Activated CD4-positive, alpha-beta T cell treated with anti-CD3 and anti-CD28 coated beads for 24 hours (primary cell): ENCODE measurements around the gene GABRB3.

ENCODE experiments used
- DNase-seq, 2 donors: peaks; one replicate each; pipeline ENCODE4 v3.0.0-alpha.2; 2020; ENCODE audit warnings: low read depth in 2 of 2

Gene GABRB3

DNA sequence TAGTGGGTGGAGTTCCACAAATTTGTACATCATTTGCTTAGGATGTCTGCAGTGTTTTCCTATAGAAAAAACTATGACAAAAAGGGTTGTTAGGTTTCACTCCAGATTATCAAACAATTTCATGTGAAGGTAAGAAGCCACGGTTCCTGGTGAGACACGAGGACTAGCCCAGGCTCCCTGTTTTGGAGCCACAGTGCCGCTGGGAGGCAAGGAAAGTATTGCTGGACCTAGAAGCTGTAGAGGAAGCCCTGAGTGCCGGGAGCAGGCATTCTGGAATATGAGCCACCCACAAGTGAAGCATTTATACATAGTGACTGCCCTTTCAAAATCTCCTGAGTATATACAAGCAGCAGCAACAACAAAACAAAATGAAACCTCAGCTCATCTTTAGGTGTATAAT lies 142.0 kb downstream of the GABRB3 start:
- DNase-seq, result no peak

DNA sequence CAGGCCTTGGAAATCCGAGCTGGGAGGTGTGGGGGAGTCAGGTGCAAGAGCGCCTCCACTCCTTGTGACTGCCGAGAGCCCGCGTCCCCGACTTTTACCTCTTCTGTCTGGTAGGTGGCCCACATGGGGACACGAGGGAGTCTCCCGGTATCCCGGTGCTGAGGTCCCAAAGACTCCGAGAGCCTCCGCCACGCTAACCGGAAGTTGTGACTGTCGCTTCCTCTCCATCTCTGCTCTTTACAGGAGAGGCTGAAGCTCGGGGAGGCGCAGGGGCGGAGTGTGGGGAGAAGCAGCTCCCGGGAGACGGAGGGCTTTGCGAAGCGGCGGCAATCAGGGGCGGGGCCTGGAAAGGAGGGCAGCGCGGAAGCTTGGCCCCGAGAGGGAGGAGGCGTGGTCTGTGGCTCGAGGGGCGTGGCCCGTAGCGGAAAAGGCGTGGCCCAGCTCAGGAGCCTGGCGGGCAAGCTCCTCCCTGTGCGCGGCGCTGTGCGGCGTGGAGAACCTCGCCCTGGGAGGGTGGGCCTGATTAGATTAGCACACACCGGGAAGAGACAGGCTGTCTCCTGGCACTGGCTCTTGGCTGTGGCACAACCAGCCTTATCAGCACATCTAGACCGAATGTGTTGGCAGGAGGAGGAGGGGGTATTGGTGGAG lies 143.9 kb downstream of the GABRB3 start:
- no peak for DNase-seq

DNA sequence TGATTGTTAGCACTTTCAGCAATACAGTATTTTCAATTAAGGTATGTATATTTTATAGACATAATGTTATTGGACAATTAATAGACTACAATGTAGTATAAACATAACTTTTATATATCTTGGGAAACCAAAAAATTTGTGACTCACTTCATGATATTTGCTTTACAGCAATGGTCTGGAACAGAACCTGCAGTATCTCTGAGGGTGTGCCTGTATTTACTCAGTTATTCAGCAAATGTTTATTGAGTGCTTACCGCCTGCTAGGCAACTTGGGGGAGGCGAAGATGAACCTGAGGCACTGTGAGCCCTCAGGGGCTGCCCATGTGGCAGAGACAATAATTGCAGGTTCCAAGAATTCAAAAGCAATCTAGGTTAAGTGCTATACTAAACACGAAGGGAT lies 144.8 kb downstream of the GABRB3 start:
- DNase-seq, result no peak

DNA sequence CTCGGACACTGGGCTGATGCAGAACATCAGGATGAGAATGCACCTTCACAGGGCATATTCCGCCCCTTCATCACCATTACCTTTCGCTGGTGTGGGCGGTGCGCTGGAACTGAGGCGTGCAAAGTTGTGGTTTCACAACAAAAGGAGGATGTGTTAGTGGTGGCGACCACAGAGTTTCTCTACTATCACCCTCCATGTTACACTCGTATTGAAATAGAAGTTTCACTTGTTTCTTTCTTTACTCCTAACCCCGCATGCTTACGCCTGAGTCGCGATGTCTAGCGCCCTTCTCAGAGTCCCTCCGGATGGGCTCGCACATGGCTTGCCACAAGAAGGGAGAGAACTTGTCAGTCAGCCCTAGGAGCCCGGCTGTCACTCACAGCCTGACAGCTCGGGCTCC lies 148.7 kb downstream of the GABRB3 start:
- no peak for DNase-seq

DNA sequence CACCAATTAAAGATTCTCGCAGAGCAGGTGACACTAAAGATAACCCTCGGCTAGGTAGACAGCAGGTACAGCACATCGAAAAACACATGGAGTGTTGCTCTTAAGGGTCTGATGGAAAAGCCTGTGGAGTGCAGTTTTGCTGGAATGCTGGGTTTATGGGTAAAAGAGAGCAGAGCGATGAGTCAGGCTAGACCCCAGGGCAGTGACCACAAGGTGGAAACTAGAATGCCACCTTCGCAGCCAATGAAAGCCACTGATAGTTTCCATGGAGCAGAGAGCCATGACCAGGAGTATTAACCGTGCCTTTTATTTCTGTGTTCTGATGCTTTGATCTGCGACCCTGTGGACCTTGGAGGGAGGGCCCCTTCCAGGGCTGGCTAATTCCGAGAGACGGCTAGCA lies 149.8 kb downstream of the GABRB3 start:
- no peak for DNase-seq

DNA sequence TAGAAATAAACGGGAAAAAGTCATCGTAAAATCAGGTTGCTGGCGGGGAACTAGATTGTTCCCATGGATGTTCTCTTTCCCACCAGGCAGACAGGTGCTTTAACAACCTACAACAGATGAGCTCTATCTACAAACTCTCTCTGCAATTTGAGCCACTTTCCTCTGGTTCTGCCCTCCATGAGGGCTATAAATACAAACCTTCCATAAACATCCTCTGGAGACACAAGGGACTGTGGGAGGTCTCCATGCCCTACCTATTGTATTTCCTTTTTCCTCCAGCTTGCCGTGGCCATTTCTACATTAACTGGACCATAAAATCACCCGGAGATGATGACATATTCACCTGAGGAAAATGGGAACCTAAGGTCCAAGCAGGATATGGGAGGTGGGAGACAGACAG lies 151.1 kb downstream of the GABRB3 start:
- no peak for DNase-seq

DNA sequence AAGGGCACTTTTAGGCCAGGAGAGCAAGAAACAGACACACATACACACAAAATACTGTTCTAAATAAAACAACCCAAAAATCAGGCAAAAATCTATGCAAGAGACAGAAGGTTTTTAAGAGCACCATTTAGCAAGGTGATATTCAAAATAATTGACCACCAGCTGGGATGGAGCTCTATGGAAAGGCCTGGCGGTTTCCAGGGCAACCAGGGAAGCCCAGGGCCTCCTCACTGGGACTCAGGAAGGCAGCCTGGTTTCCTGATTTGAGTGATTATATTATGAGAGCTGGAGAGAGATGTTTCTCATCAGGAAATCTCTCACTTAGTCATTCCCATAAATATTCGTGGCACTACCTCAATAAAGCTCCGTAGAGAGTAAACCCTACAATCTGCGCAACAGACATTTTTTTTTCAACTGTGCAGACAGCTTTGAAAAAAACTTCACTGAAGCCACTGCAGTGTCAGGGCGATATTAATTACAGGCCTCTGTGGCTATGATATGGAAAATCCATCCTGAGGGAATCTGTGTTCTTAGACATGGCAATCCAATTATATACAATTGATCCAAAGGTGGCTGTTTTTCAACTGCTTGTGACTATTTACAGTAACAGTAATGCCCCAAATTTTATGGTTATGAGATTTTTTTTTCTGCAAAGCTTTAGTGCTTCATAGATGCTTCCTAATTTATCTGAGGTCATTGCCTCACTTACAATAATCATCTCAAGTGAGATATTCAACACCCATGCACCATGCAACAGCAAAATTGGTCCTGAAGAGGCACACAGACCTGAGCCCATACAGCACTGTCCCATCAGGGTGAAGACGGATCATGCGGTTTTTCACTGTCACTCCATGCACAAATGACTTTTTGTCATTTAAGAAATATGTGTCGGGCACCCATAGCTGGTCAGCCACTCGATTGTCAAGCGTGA lies 152.1 kb downstream of the GABRB3 start:
- no peak for DNase-seq

DNA sequence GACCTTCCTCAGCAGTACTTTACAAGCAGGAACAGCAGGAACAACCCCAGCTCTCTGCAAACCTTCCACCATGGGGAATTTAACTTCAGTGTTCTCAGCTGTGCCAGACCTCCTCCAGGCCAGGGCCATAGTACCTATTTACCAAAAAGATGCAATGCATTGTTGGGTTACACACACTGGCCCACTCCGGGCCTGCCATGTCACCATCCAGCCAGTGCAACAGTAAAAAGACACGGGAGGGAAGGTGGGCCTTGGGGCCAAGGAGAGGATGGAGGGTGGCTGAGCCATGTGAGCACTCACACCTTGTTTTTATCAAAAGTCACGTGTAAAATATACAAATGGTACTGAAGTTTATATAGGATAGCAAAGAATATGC lies 157.0 kb downstream of the GABRB3 start:
- no peak for DNase-seq

DNA sequence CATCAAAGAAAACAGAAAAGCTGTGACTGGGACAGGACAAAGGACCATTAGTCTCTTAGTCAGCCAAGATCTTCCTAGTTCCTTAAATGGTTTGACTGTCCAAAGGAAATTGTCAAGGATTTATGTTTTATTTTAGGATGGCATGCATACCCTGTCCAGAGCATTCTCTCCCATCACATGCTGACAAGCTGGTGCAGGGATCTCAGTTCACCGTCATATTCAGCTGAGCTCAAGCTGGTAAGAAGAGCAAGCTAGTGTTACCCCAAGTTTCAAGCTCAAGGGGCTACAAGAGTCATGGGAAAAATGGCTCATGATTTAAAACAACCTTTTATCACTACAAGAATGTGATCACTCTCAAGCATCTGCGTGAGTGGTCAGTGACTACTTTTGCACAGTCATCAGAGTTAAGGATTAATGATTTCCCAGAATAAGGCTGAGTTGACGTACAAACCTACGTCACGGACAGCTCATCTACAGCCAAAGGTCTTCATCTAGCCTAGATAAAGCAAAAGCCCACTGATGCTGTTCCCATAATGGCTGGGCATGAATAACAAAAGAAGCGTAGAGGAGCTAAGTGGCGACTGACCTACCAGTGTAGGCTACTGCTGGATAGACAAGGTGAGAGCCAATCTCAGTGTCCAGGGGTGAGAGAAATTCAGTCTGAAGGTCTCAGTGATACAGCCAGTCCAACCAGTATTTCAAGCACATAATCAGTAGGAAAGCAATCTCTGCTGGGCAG lies 157.5 kb downstream of the GABRB3 start:
- no peak for DNase-seq

DNA sequence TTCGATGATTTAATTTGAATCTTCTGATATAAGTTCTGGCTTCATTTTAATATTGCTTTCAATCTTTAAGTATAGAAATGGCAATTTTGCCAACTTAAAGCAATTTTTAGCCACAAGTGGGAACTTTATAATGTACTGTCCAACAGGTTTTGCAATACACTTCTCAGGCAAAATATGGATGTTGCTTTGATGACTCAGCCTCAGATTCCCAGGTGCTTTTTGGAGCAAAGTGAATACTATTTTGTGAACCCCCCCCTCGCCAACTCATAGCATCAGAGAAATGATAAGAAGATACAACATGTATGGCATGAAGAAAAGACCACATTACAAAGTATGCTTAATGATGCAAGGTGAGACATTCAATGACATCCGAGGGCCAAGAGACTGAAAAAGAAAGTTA lies 158.1 kb downstream of the GABRB3 start:
- DNase-seq, result no peak

DNA sequence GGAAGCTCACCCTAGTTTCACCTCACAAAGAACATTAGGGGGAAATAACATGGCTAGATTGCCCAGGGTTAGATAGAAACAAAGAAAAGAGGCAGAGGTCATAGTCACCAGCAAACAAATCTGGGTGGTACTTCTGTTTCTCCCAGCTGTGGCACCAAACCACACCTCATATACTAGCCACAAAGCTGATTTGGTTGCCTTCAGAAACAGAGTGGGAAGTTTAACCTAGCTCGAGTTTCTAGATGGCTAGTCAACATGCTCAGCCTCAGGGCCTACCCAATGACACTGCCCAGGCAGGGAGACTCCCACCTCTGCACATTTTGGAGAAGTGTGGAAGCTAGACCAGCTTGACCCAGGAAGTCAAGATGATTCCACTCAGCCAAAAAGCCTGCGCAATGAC lies 174.2 kb downstream of the GABRB3 start:
- no peak for DNase-seq

DNA sequence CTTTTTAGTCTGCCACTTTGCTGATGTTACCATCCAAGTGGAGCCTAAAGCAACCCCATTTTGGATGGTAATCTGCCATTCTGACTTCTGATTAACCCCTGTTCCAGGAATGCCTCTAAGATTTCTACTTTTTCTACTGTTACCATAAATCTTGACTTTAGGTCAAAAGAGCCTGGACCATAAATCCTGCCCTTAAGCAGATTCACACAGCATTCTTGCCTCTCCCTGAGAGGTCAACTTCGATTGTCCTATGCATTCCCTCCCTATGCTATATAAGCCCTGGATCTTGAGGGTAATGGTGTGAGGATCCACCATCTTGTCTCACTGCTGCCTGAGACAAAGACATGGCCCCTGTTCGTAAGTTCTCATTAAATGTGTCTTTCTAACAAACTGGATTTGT lies 177.3 kb downstream of the GABRB3 start:
- no peak for DNase-seq

DNA sequence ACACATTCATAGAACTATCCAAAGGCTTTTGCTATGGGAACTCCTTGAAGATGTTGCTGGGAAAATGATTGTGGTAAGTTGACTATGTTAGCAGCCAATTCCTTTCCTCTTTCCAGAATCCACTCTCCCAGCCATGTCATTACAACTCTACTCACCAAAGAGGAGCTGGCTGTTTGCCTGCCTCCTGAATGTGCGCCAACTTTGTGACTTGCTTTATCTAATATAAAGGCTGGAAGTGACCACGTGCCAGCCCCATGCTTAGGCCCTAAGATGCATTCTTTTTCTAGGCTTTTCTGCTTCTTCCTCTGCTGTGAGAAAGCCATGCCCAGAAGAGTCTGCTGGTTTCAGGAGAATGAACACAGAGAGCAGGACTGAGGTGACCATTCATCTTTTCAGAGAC lies 182.2 kb downstream of the GABRB3 start:
- DNase-seq, result no peak

DNA sequence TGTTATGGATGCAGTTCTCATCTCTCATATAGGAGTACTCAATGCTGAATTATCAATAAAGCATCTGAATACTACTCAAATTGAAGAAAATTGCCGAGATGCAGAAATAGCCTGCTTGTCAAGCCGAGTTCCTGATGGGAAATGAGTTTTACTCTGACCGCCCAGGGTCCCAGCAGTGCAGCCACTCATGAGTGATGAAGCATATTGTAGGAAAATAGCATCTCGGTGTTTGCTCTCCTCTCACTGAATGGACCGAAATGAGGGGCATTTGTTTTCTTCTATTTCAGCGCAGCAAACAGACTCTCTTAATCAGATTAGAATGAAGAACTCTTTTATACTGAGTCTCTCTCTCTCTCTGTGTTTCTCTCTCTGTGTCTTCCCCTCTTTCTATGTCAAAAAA lies 190.0 kb downstream of the GABRB3 start:
- DNase-seq, result no peak

DNA sequence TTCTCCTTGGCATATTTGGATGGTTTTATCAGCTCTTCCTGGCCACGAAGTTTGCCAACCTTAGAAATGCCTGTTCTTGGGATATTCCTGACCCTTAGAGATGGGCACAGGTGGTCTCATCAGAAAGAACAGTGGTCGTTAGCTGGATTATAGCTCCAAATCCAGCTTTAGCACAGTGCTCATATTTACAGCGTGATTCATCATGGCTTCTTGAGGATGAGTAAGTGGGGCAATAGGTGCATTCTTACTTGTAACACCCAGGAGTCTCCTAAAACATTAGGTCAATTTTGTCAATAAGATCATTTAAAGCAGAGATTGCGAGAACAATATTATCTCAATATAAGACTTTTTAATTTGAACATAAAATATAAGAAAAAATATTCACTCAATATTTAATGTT lies 191.9 kb downstream of the GABRB3 start:
- DNase-seq, result no peak

DNA sequence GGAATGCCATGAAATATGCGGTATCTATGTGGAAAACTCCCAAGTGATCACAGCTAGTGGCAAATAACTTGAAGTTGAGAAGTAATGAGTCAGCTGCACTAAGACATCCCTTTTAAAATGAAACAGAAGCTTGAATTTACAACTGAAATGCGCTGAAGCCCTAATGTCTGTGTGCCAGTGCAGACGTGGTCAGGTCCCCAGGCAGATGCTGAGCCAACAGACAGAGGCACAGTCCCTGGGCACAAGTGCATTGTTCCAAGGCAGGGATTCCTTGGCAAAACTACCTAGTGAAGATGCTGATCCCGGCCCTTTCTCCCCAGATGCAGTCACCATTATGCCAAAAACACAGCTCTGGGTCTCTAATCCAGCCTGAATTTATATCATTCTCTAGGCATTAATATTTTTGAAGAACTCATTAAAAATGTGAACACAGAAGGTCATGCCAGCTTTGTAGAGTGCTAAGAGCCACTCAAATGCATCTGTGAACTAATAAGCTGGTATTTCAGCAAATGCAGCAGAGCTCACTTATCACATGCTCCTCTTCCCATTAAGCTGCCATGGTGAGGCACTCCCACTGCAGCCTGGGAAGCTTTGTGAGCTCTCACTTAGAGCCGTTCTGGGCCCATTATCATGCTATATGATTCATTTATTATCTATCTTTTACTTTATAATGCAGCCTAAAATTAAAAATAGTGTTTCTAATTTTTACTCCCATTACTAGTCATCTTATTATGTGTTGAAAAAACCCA lies 200.1 kb downstream of the GABRB3 start:
- no peak for DNase-seq

DNA sequence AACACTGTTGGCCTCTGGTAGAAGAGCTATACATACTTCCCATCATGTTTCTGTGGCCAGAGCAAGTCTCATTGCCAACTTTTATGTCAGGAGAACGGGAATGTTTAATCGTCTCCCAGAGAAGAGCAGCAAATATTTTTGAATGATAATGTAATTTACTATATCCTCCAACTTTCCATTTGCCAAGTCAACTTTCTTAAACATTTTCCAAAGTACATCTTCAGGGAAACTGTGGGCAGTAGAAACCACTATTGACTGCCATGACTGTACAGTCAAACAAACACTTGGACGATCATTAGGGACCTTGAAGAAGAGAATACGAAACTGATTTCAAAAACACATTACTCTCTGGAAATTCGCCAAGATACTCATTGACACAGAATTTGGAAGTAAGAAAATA lies 201.5 kb downstream of the GABRB3 start:
- no peak for DNase-seq

DNA sequence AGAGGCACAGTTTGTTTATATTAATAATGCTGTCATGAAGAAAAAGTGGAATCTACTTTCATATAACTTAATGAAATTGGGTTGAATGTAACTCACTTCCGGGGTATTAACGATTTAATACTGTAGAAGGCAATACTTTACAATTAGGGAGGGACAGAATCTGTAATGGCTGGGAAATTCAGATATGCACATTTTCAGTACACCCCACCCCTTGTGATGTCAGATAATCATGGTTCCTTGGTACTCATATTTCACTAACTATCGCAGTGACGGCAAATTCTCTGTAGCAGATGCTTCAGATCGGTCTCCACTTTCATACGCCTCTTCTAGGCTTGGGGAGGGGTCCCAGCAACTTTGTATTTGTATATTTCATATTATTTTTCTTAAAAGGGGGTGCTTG lies 207.3 kb downstream of the GABRB3 start:
- no peak for DNase-seq

DNA sequence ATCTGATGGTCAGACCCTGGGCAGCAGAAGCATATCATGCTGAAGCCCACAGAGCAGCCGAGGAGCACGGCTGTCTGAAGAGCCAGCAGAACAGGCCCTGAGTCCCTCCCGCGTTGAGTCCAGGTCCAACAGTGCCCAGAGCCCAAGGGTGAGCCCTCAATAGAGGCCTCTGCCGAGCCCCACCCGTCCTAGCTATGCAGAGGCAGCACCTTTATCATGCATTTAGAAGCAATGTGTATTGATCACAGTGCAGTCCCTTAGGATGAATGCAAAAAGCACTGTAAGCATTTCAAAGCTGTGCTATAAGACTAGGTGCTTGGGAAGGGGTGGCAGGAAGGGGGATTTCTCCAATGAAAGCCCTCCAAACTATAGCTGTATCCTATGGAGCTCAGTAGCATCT lies 208.5 kb downstream of the GABRB3 start:
- DNase-seq, result no peak

DNA sequence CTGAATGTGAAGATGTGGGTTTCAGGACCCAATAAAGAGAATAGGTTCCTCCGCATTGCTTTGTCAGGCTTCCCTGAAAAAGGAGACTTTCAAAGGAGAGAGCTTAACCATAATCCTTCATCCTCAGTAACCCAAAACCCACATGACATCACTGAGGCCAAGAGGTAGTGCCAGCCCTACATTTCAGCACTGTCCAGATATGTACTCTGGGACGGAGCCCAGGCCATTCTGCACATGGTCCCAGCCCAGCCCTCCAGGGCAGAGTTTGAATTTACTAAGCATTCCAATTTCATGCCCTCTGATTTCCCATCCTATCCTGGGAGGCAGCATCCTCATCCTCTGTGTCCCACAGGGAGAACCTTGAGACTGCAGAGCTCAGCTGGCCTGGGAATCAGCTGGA lies 210.5 kb downstream of the GABRB3 start:
- DNase-seq, result no peak

DNA sequence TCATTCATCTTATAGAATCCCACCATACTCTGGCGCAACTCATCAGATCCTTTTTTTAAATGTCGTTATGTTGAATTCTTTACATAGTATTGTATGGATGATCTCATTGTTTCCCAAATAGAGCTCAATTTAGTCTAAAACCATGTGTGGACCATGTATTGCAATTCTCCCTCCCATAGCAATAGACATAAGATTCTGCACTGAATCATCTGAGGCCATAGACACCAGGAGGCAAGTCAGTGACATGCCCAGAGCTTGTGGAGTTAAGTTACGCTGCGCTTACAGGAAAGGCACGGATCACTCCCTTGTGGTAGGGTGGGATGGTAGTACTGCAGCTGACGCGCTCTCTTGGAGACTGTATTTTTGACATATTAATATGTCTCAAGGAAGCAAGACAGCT lies 211.0 kb downstream of the GABRB3 start:
- DNase-seq, result no peak

DNA sequence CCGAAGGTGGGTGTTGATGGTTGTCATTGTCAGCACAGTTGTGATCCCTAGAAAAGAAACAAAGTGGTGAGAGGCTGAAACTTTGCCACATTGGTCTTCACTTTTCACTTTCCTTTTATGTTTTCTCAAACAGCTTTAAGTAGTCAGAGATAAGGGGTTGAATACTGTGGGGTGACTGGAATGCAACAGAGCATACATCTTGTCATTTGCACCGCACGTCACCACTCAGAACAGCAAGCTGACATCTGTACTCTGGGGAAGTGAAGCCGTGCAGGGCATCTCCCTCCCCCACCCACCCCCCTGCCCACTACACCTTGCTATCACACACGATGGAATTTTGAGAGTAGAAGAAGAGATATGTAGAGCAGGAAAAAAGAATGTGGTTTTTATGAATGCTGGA lies 211.7 kb downstream of the GABRB3 start:
- no peak for DNase-seq
